GM19351 (cell line): Measurements from ENCODE around the gene BOLA3.
"Not testable (repeated sequence)": the region's sequence is repeated elsewhere in the genome, so short reads cannot be mapped to it uniquely, and the experiment has no call there.

Experiments
- ATAC-seq: cut with Tn5 transposase; IDR thresholded peaks from one replicate; pipeline ENCODE4 v1.9.1; 2021; ENCODE audit warnings: mild to moderate bottlenecking, moderate library complexity; ENCODE audit not compliant: unreplicated experiment

The BOLA3 gene

GRCh38 chr2:74105413-74105812 is 42.3 kb downstream of the BOLA3 start:
- no peak for ATAC-seq

- ATAC-seq: no peak
These were observed 42.9 kb downstream of the BOLA3 start for GRCh38 chr2:74104839-74105238.

- no peak for ATAC-seq
These were observed 43.9 kb downstream of the BOLA3 start for GRCh38 chr2:74103763-74104162.

DNA sequence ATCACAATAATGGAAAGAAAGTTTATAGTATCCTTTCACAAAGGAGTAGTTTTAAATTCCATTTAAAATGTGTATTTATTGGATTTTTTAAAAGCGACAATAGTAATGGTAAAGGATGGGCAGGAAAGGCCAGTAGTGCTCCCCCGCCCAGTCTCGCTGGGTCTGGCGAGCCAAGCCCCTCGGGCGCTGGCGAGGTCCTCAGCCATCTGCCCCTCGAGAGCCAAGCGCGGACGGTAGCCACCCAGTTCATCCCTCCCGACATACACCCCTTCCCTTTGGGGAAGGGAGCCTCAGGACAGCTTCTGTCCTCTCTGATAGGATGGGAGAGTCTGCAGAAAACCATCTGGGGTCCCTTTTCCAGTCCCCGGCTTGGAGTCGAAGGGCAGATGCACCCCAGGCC is 45.2 kb downstream of the BOLA3 start:
- ATAC-seq: no peak

- no peak for ATAC-seq
These were observed 46.0 kb downstream of the BOLA3 start for GRCh38 chr2:74101574-74102300.

DNA sequence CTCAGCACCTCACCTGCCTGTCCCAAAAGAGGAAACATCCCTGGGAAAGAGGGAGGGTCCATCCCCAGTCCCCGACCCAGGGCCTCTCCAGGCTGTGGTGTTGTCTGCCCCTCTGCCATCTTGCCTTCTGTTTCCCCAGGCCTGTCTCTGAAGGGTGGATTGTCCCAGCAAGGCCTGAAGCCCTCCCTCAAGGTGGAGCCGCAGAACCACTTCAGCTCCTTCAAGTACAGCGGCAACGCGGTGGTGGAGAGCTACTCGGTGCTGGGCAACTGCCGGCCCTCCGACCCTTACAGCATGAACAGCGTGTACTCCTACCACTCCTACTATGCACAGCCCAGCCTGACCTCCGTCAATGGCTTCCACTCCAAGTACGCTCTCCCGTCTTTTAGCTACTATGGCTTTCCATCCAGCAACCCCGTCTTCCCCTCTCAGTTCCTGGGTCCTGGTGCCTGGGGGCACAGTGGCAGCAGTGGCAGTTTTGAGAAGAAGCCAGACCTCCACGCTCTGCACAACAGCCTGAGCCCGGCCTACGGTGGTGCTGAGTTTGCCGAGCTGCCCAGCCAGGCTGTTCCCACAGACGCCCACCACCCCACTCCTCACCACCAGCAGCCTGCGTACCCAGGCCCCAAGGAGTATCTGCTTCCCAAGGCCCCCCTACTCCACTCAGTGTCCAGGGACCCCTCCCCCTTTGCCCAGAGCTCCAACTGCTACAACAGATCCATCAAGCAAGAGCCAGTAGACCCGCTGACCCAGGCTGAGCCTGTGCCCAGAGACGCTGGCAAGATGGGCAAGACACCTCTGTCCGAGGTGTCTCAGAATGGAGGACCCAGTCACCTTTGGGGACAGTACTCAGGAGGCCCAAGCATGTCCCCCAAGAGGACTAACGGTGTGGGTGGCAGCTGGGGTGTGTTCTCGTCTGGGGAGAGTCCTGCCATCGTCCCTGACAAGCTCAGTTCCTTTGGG is 47.2 kb downstream of the BOLA3 start:
- ATAC-seq: no peak

DNA sequence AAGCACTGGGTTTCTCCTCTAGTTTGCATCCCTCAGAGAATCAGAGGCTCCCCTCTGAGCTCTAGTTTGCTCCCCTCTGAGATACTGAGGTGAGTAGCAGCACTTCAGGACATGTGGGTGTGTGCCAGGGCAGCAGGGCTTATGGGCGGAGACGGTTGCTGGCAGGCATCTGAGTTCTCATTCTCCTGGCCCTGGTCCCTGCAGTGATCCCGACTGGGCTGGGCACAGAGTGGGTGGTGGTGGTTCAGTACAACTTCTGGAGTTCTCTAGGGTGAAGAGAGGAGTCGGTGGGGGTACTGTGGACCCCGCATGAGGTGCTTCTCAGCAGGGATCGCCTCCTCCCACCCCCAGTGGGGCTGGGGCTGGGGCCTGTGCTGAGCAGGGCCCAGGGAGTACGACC is 47.9 kb downstream of the BOLA3 start:
- no peak for ATAC-seq

- no peak for ATAC-seq
These were observed 48.4 kb downstream of the BOLA3 start for GRCh38 chr2:74099271-74099670.

DNA sequence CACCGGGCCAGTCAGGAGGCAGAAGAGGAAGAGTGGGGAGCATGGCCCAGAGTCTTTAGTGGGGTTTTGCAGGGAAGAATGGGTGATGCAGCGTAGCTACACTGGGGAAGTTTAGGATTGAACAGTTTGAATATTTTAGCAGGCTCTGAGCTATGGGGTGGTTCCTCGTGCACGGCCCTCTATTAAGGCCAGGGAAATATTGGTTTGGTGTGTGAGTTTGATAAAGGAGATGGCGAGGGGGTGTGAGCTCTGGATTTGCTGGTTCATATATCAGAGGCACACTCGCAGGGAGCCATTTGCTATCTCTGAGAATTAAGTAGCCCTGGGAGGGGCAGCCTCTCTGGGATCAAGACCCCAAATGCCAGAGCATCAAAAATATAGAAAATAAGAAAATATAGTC is 50.1 kb downstream of the BOLA3 start:
- ATAC-seq: no peak

GRCh38 chr2:74096052-74096451 is 51.7 kb downstream of the BOLA3 start:
- ATAC-seq: no peak

GRCh38 chr2:74095632-74096031 is 52.1 kb downstream of the BOLA3 start:
- ATAC-seq: no peak

- no peak for ATAC-seq
These were observed 53.4 kb downstream of the BOLA3 start for GRCh38 chr2:74094291-74094690.

DNA sequence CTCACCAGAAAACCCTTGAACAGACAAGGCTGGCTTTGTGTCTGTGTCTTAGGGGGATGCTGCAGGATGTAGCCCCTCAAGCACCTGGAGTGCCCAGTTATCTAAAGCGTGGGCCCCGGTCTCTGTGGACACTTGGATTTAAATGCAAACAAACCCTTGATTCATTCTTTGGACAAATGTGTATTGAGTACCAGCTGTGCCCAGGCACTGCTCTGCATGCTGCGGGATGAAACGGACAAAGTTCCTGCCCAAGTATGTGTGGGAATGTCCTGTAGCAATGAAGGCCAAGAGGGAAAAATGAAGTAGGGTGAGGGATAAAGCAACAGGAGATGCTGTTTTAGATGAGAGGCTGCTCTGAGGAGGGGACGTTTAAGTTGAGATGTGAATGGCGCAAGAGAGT is 53.9 kb downstream of the BOLA3 start:
- ATAC-seq: no peak

- ATAC-seq: no peak
These were observed 54.3 kb downstream of the BOLA3 start for GRCh38 chr2:74093426-74093825.

- no peak for ATAC-seq
These were observed 55.4 kb downstream of the BOLA3 start for GRCh38 chr2:74092275-74092674.

DNA sequence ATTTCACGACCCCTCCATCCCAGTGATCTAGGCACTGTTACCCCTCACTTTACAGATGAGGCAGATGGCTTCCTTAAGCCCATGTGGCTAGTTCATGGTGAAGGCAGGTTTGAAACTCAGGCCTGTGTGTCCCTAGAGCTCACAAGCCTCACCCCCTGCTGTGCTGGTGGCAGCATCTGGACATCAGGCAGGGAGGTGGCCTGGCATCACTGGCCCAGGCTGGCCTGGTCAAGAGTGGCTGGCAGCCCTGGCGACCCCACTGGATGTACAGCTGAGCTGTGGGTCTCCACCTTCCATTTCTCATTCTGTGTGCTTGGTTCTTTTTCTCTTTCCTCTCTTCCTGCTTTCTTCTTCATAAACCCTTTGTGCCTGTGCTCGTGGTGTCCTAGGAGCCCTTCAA is 56.3 kb downstream of the BOLA3 start:
- no peak for ATAC-seq

- ATAC-seq: no peak
These were observed 57.6 kb downstream of the BOLA3 start for GRCh38 chr2:74089816-74090745.

DNA sequence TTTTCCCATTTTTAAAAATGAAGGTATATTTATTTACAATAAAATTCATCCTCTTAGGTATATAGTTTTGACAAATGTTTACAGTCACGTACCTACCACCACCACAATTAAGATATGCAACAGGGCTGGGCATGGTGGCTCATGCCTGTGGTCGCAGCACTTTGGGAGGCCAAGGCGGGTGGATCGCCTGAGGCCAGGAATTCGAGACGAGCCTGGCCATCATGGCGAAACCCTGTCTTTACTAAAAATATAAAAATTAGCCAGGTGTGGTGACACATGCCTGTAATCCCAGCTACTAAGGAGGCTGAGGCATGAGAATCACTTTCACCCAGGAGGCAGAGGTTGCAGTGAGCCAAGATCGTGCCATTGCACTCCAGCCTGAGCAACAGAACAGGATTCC is 59.0 kb downstream of the BOLA3 start:
- ATAC-seq: not testable (repeated sequence)

DNA sequence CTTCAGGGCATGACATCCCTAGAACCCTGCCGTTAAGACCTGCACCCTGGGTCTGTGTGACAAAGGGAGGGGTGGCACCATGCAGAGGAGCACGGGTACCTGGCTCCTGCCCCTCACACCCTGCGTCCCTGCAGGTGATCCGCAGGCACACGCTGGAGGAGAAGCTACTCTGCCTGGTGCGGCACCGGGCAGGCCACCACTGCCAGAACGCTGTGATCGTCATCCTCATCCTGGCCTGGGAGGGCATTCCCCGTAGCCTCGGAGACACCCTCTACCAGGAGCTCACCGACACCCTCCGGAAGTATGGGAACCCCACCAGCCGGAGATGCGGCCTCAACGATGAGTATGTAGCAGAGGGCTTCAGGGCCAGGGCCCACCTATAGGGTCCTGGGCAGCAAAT is 60.0 kb downstream of the BOLA3 start:
- ATAC-seq: no peak

GRCh38 chr2:74086021-74086420 is 61.7 kb downstream of the BOLA3 start:
- no peak for ATAC-seq
